A549 (cell line): Measurements from ENCODE around the gene PROSER1. TPM values are rescaled to one million over a fixed set of nuclear protein-coding genes. Genes with fewer than 3 reads are reported as not detected.

ENCODE experiments used
- ATAC-seq, 2 experiments: fragments of 200-7000 bp in 1 of 2; fragments of >200 bp in 1 of 2; cut with Nextera tagmentation in 1 of 2; cut with Tn5 transposase in 1 of 2; 3 replicates each; pipeline versions ENCODE4 v1.8.0 to v1.9.1; 2018 to 2020; ENCODE audit warnings: mild to moderate bottlenecking in 1 of 2, moderate library complexity in 1 of 2
- CTCF ChIA-PET: fragments of 300-600 bp; sonication (Branson Sonifier 250); formaldehyde crosslinking; extraction: SDS; loops from one replicate; lab custom pipeline; 2021; ENCODE audit warnings: antibody characterized with exemption, inconsistent platforms; lab: Yijun Ruan, JAX
- POLR2A ChIA-PET: fragments of 350-600 bp; formaldehyde crosslinking; extraction: SDS; loops from one replicate; lab custom pipeline; 2021; ENCODE audit warnings: antibody characterized with exemption, inconsistent platforms; lab: Yijun Ruan, JAX
- DNase-seq, 2 experiments: peaks; one replicate each; pipeline versions ENCODE4 v3.0.0 to v3.0.0-alpha.2; 2011 to 2016; ENCODE audit warnings: low read depth in 1 of 2, low spot score in 1 of 2
- FAIRE-seq: peaks from 2 replicates; lab custom pipeline; 2011; peaks lifted over from hg19 to GRCh38; lab: Jason Lieb, UNC
- H3K27ac ChIP-seq, 2 experiments: fragments of >200 bp; sonication (Bioruptor Twin); formaldehyde crosslinking; 3 replicates each; pipeline ENCODE4 v1.5.1; 2016 to 2017
- H3K4me1 ChIP-seq: fragments of >200 bp; sonication (Bioruptor Twin); formaldehyde crosslinking; 3 replicates; pipeline ENCODE4 v1.6.1; 2016
- H3K4me2 ChIP-seq: fragments of >200 bp; sonication (Bioruptor Twin); formaldehyde crosslinking; 3 replicates; pipeline ENCODE4 v1.6.1; 2016
- H3K4me3 ChIP-seq: fragments of >200 bp; sonication (Bioruptor Twin); formaldehyde crosslinking; 3 replicates; pipeline ENCODE4 v1.5.1; 2016
- H3K9me3 ChIP-seq: fragments of >200 bp; sonication (Bioruptor Twin); formaldehyde crosslinking; 3 replicates; pipeline ENCODE4 v1.6.1; 2016
- CBX2 ChIP-seq: fragments of 200-600 bp; sonication (generic); IDR thresholded peaks from 2 replicates; pipeline ENCODE4 v1.6.1; 2016; ENCODE audit warnings: low read depth, mild to moderate bottlenecking, borderline replicate concordance
- EHF ChIP-seq: fragments of 250-450 bp; sonication (Bioruptor Pico); IDR thresholded peaks from 2 replicates; pipeline ENCODE4 v1.5.0; 2020; ENCODE audit warnings: mild to moderate bottlenecking
- EP300 ChIP-seq, 2 experiments: fragments of >200 bp; sonication (Bioruptor Twin); formaldehyde crosslinking; IDR thresholded peaks; 2 replicates in 1 of 2; 3 replicates in 1 of 2; pipeline ENCODE4 v1.6.1; 2016 to 2017
- HOXA7 ChIP-seq: fragments of 250-450 bp; sonication (Bioruptor Pico); IDR thresholded peaks from 2 replicates; pipeline ENCODE4 v1.5.0; 2020; ENCODE audit warnings: mild to moderate bottlenecking, moderate library complexity
- HOXB5 ChIP-seq: fragments of 250-450 bp; sonication (Bioruptor Pico); IDR thresholded peaks from 2 replicates; pipeline ENCODE4 v1.5.0; 2020; ENCODE audit warnings: mild to moderate bottlenecking, moderate library complexity
- JUN ChIP-seq, 2 experiments: fragments of >200 bp; sonication (Bioruptor Twin); formaldehyde crosslinking; IDR thresholded peaks; 2 replicates in 1 of 2; 3 replicates in 1 of 2; pipeline ENCODE4 v1.6.1; 2016 to 2017
- KDM1A ChIP-seq: fragments of 200-600 bp; sonication (generic); IDR thresholded peaks from 2 replicates; pipeline ENCODE4 v1.6.1; 2016; ENCODE audit warnings: low read depth, mild to moderate bottlenecking
- KDM5A ChIP-seq: fragments of 200-600 bp; sonication (generic); IDR thresholded peaks from 2 replicates; pipeline ENCODE4 v1.6.1; 2016; ENCODE audit warnings: antibody characterized with exemption, mild to moderate bottlenecking
- MAZ ChIP-seq: fragments of 150-350 bp; IDR thresholded peaks from 2 replicates; pipeline ENCODE4 v1.6.1; 2014; ENCODE audit warnings: antibody characterized with exemption, low read depth, low read length, borderline replicate concordance
- MYC ChIP-seq: IDR thresholded peaks from 2 replicates; pipeline ENCODE4 v1.6.1; 2012; ENCODE audit warnings: mild to moderate bottlenecking, inconsistent platforms, low read length, improper control_type of control experiment, borderline replicate concordance
- NPAS2 ChIP-seq: fragments of 250-450 bp; sonication (Bioruptor Pico); IDR thresholded peaks from 2 replicates; pipeline ENCODE4 v1.8.0; 2022; ENCODE audit warnings: mild to moderate bottlenecking, moderate library complexity, borderline replicate concordance
- PHF8 ChIP-seq: fragments of 200-600 bp; sonication (generic); IDR thresholded peaks from 2 replicates; pipeline ENCODE4 v1.6.1; 2016; ENCODE audit warnings: low read depth, mild to moderate bottlenecking, antibody characterized with exemption, moderate library complexity, borderline replicate concordance
- POLR2AphosphoS2 ChIP-seq: conservative IDR thresholded peaks from 2 replicates; pipeline ENCODE4 v1.6.1; 2012; ENCODE audit warnings: low read length, improper control_type of control experiment, inconsistent platforms
- RAD21 ChIP-seq, 2 experiments: fragments of >200 bp in 1 of 2; sonication (Bioruptor Twin) in 1 of 2; formaldehyde crosslinking in 1 of 2; IDR thresholded peaks in 1 of 2; conservative IDR thresholded peaks in 1 of 2; 2 replicates in 1 of 2; 3 replicates in 1 of 2; pipeline ENCODE4 v1.6.1; 2012 to 2018; ENCODE audit warnings: inconsistent platforms in 1 of 2
- RCOR1 ChIP-seq: fragments of 150-350 bp; IDR thresholded peaks from 2 replicates; pipeline ENCODE4 v1.6.1; 2014; ENCODE audit warnings: antibody characterized with exemption, low read length, low read depth
- RFX5 ChIP-seq: fragments of 450-650 bp; IDR thresholded peaks from 2 replicates; pipeline ENCODE4 v1.7.1; 2014; ENCODE audit warnings: antibody characterized with exemption, mild to moderate bottlenecking, moderate library complexity
- SMC3 ChIP-seq: fragments of >200 bp; sonication (Bioruptor Twin); formaldehyde crosslinking; IDR thresholded peaks from 3 replicates; pipeline ENCODE4 v1.6.1; 2018; ENCODE audit warnings: inconsistent platforms
- SREBF2 ChIP-seq: fragments of 450-650 bp; IDR thresholded peaks from 2 replicates; pipeline ENCODE4 v1.6.1; 2014; ENCODE audit warnings: mild to moderate bottlenecking, moderate library complexity
- TP53 ChIP-seq: fragments of 250-450 bp; sonication (Bioruptor Pico); IDR thresholded peaks from 2 replicates; pipeline ENCODE4 v1.5.0; 2021; ENCODE audit warnings: mild to moderate bottlenecking, moderate library complexity
- ZC3H11A ChIP-seq: fragments of 450-650 bp; IDR thresholded peaks from 2 replicates; pipeline ENCODE4 v1.6.1; 2014; ENCODE audit warnings: antibody characterized with exemption, mild to moderate bottlenecking
- ZFP36 ChIP-seq: fragments of 450-650 bp; IDR thresholded peaks from 2 replicates; pipeline ENCODE4 v1.6.1; 2014; ENCODE audit warnings: borderline replicate concordance; ENCODE audit not compliant: partially characterized antibody
- ZNF302 ChIP-seq: fragments of 250-450 bp; sonication (Bioruptor Pico); IDR thresholded peaks from 2 replicates; pipeline ENCODE4 v1.9.0; 2021; ENCODE audit warnings: inconsistent platforms, mild to moderate bottlenecking, moderate library complexity
- WGBS: methylation state at CpG from one replicate; pipeline ENCODE4 v1.1.6; 2017; ENCODE audit errors: missing lambda C conversion rate; 5-methylcytosine and 5-hydroxymethylcytosine counted together
- polyA plus RNA-seq, 4 experiments: library from polyadenylated mRNA; depleted of rRNA in 3 of 4; stranded (reverse); fragments of >200 nt; fragmentation: RNase III in 1 of 4; extraction: RNeasy Plus Mini Kit Qiagen cat#74134 plus additional on column Dnase treatment in 1 of 4; gene quantifications; 2 replicates in 3 of 4; 3 replicates in 1 of 4; pipeline ENCODE4 v1.2.3, GENCODE V29; 2011 to 2017
- TF ChIP-seq, protein P1 (sequence below): fragments of 250-450 bp; sonication (Bioruptor Pico); IDR thresholded peaks from 2 replicates; pipeline ENCODE4 v1.5.0; 2020; ENCODE audit warnings: low read depth, mild to moderate bottlenecking, moderate library complexity
- TF ChIP-seq, protein P2 (sequence below): fragments of >200 bp; sonication (Bioruptor Twin); formaldehyde crosslinking; IDR thresholded peaks from 3 replicates; pipeline ENCODE4 v1.5.1; 2016
- TF ChIP-seq, protein P3 (sequence below): fragments of >200 bp; sonication (Bioruptor Twin); formaldehyde crosslinking; IDR thresholded peaks from 2 replicates; pipeline ENCODE4 v1.6.1; 2016
- TF ChIP-seq, protein P4 (sequence below): fragments of >200 bp; sonication (Bioruptor Twin); formaldehyde crosslinking; IDR thresholded peaks from 3 replicates; pipeline ENCODE4 v1.6.1; 2016
- TF ChIP-seq, protein P5 (sequence below): IDR thresholded peaks from 2 replicates; pipeline ENCODE4 v1.6.1; 2012

Gene PROSER1
- polyA plus RNA-seq, 2 of the 4 experiments (the other 2 are of a cell fraction), result 9.9 to 19.0 TPM

DNA sequence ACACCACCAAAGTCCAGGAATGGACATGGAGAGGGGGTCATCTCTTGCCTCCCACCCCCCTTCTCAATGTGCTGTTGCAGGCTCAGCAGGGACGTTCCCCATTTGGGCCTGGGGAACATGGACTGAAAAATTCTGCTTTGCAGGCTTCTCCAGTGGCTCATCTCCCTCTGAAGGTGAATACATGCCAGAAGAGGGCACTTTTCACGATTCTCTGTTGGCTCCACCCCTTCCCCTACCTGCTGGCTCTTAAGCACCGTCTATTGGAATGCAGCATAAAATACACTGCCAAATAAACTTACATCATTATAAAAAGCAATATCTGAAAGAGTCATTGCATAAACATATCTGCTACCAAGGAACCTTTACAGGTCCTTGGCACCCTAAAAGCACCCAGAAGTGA, 36.1 kb upstream of the PROSER1 start:
- CTCF ChIA-PET, result no interaction called here
- whole genome bisulfite sequencing, result 0% methylated on average over 3 of the region's 3 CpGs
- FAIRE-seq, result no peak

DNA sequence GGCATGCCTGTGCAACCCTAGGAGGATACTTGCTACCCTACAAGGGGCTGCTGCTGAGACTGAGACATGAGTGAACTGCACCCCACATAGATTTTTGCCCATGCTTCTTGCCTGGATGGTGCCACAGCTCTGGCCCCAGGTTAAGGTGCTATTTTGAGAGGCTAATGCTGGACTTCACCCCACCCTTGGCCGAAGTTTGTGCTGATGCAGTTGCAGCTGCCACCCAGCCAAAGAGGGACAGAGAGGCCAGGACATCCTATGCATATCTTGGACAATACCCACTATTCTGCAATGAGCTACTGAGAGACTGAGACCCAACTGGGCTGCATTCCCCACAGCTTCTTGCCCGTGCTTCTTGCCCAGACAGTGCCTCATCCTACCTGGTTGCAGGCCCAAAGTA, 35.0 kb upstream of the PROSER1 start:
- Histone ChIP-seq H3K9me3 (no peaks in the 10 kb centered on the region), H3K4me1 (no peaks in the 10 kb centered on the region), H3K4me3 (no peak overlapping the region), H3K4me2 (no peak overlapping the region), H3K27ac (no peak overlapping the region)
- ChIA-PET CTCF (interaction anchor here (0.6 kb wide), 1 partner anchor 963 kb away, joined by 3 read pairs; no protein-coding TSS in a partner anchor), POLR2A (no interaction called here)
- ATAC-seq (no peak), FAIRE-seq (no peak), DNase-seq (no peak)
- TF ChIP-seq, protein P1, sequence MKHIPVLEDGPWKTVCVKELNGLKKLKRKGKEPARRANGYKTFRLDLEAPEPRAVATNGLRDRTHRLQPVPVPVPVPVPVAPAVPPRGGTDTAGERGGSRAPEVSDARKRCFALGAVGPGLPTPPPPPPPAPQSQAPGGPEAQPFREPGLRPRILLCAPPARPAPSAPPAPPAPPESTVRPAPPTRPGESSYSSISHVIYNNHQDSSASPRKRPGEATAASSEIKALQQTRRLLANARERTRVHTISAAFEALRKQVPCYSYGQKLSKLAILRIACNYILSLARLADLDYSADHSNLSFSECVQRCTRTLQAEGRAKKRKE (CRISPR knock-in tag), result no peak
- TF ChIP-seq JUN (IDR thresholded peaks at IDR 0.05), result no peak
- TF ChIP-seq HOXA7 (CRISPR knock-in tag), result no peak
- TF ChIP-seq ZFP36, result no peak
- TF ChIP-seq, protein P2, sequence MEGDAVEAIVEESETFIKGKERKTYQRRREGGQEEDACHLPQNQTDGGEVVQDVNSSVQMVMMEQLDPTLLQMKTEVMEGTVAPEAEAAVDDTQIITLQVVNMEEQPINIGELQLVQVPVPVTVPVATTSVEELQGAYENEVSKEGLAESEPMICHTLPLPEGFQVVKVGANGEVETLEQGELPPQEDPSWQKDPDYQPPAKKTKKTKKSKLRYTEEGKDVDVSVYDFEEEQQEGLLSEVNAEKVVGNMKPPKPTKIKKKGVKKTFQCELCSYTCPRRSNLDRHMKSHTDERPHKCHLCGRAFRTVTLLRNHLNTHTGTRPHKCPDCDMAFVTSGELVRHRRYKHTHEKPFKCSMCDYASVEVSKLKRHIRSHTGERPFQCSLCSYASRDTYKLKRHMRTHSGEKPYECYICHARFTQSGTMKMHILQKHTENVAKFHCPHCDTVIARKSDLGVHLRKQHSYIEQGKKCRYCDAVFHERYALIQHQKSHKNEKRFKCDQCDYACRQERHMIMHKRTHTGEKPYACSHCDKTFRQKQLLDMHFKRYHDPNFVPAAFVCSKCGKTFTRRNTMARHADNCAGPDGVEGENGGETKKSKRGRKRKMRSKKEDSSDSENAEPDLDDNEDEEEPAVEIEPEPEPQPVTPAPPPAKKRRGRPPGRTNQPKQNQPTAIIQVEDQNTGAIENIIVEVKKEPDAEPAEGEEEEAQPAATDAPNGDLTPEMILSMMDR, result no peak
- no peak for TF ChIP-seq MYC
- TF ChIP-seq RFX5, result no peak
- no peak for TF ChIP-seq RCOR1
- no CpG with 5 or more reads among the region's 2 CpGs for whole genome bisulfite sequencing

More for the DNA sequence above, 36.1 kb upstream of the PROSER1 start:
- TF ChIP-seq POLR2AphosphoS2 (no peak), RAD21 (conservative IDR thresholded peaks at IDR 0.05 in 1 of 2, IDR thresholded peaks at IDR 0.05 in 1 of 2) (no peak), TP53 (CRISPR knock-in tag) (no peak), SMC3 (no peak), ZNF302 (CRISPR knock-in tag) (no peak), PHF8 (no peak), KDM5A (no peak), ZC3H11A (no peak), RFX5 (no peak), MAZ (no peak), EP300 (IDR thresholded peaks at IDR 0.05) (no peak), CBX2 (no peak), SREBF2 (no peak), KDM1A (no peak), EHF (CRISPR knock-in tag) (no peak), NPAS2 (no peak), HOXB5 (no peak)
- TF ChIP-seq, protein P3, sequence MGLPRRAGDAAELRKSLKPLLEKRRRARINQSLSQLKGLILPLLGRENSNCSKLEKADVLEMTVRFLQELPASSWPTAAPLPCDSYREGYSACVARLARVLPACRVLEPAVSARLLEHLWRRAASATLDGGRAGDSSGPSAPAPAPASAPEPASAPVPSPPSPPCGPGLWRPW, result no peak
- TF ChIP-seq, protein P4, sequence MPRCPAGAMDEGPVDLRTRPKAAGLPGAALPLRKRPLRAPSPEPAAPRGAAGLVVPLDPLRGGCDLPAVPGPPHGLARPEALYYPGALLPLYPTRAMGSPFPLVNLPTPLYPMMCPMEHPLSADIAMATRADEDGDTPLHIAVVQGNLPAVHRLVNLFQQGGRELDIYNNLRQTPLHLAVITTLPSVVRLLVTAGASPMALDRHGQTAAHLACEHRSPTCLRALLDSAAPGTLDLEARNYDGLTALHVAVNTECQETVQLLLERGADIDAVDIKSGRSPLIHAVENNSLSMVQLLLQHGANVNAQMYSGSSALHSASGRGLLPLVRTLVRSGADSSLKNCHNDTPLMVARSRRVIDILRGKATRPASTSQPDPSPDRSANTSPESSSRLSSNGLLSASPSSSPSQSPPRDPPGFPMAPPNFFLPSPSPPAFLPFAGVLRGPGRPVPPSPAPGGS, result no peak
- TF ChIP-seq, protein P5, sequence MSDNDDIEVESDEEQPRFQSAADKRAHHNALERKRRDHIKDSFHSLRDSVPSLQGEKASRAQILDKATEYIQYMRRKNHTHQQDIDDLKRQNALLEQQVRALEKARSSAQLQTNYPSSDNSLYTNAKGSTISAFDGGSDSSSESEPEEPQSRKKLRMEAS, result no peak
- Histone ChIP-seq H3K4me1 (no peaks in the 10 kb centered on the region), H3K27ac (no peak overlapping the region), H3K4me2 (no peak overlapping the region), H3K4me3 (no peak overlapping the region), H3K9me3 (no peaks in the 10 kb centered on the region)
- ATAC-seq, result no peak
- no peak for DNase-seq
- POLR2A ChIA-PET, result no interaction called here
